Measurements from ENCODE around the gene MISFA.
"Not testable (repeated sequence)": the region's sequence is repeated elsewhere in the genome, so short reads cannot be mapped to it uniquely, and the experiment has no call there.

Gene MISFA

GRCh38 chr11:18588297-18589252 is 11.0 kb upstream of the MISFA start, which contains the start of gene UEVLD:
TSS of gene UEVLD (minus strand) at chr11:18588734. CDS start at chr11:18588654, 80 bp downstream.
- Histone ChIP-seq H3K36me3 (ENCODE audit: control insufficient read depth in 1 of 2, insufficient read depth in 2 of 2, low read length in 2 of 2) (no peaks in the 10 kb centered on the region), H3K9me3 (ENCODE audit: control insufficient read depth in 1 of 2, low read length in 2 of 2) (no peaks in the 10 kb centered on the region), H3K27ac (ENCODE audit: low read depth, low read length) (peak within 1 kb of the TSS; percentile 60), H3K9ac (ENCODE audit: low read depth in 1 of 2, low read length in 2 of 2) (peak within 1 kb of the TSS; percentile 75 to 78), H3K4me1 (ENCODE audit: control insufficient read depth in 1 of 2, insufficient read depth in 2 of 2, low read length in 2 of 2) (peaks cover 27 to 29% of the 10 kb centered on the region in 2 donors), H3K27me3 (ENCODE audit: control insufficient read depth in 1 of 2, insufficient read depth in 2 of 2, low read length in 2 of 2) (no peaks in the 10 kb centered on the region), H3K4me3 (ENCODE audit: low read depth in 1 of 2, low read length in 2 of 2) (peak within 1 kb of the TSS; percentile 86 to 95)

- H3K9me3 ChIP-seq (ENCODE audit: control insufficient read depth in 1 of 2, low read length in 2 of 2): no peaks in the 10 kb centered on the region
- H3K27ac ChIP-seq (ENCODE audit: low read depth, low read length): no peak overlapping the region
- peaks cover under 1 to 1% of the 10 kb centered on the region in 2 donors for H3K36me3 ChIP-seq (ENCODE audit: control insufficient read depth in 1 of 2, insufficient read depth in 2 of 2, low read length in 2 of 2)
- no peaks in the 10 kb centered on the region for H3K27me3 ChIP-seq (ENCODE audit: control insufficient read depth in 1 of 2, insufficient read depth in 2 of 2, low read length in 2 of 2)
- H3K9ac ChIP-seq (ENCODE audit: low read depth in 1 of 2, low read length in 2 of 2): no peak overlapping the region
- H3K4me3 ChIP-seq (ENCODE audit: low read depth in 1 of 2, low read length in 2 of 2): no peak overlapping the region
- peaks cover 27 to 29% of the 10 kb centered on the region in 2 donors for H3K4me1 ChIP-seq (ENCODE audit: control insufficient read depth in 1 of 2, insufficient read depth in 2 of 2, low read length in 2 of 2)
Measured at GRCh38 chr11:18590571-18590970, 9.0 kb upstream of the MISFA start.

GRCh38 chr11:18594088-18594487 is 5.5 kb upstream of the MISFA start:
- H3K27ac ChIP-seq (ENCODE audit: low read depth, low read length); H3K4me3 ChIP-seq (ENCODE audit: low read depth in 1 of 2, low read length in 2 of 2); H3K9ac ChIP-seq (ENCODE audit: low read depth in 1 of 2, low read length in 2 of 2); H3K27me3 ChIP-seq (ENCODE audit: control insufficient read depth in 1 of 2, insufficient read depth in 2 of 2, low read length in 2 of 2); H3K9me3 ChIP-seq (ENCODE audit: control insufficient read depth in 1 of 2, low read length in 2 of 2): not testable (repeated sequence)
- Histone ChIP-seq H3K36me3 (ENCODE audit: control insufficient read depth in 1 of 2, insufficient read depth in 2 of 2, low read length in 2 of 2) (peaks cover 2 to 10% of the 10 kb centered on the region in 2 donors), H3K4me1 (ENCODE audit: control insufficient read depth in 1 of 2, insufficient read depth in 2 of 2, low read length in 2 of 2) (peaks cover 15 to 18% of the 10 kb centered on the region in 2 donors)

- H3K27me3 ChIP-seq (ENCODE audit: control insufficient read depth in 1 of 2, insufficient read depth in 2 of 2, low read length in 2 of 2): no peaks in the 10 kb centered on the region
- H3K9ac ChIP-seq (ENCODE audit: low read depth in 1 of 2, low read length in 2 of 2): no peak overlapping the region
- H3K27ac ChIP-seq (ENCODE audit: low read depth, low read length): no peak overlapping the region
- H3K4me3 ChIP-seq (ENCODE audit: low read depth in 1 of 2, low read length in 2 of 2): no peak overlapping the region
- H3K36me3 ChIP-seq (ENCODE audit: control insufficient read depth in 1 of 2, insufficient read depth in 2 of 2, low read length in 2 of 2): peaks cover 2 to 10% of the 10 kb centered on the region in 2 donors
- no peaks in the 10 kb centered on the region for H3K9me3 ChIP-seq (ENCODE audit: control insufficient read depth in 1 of 2, low read length in 2 of 2)
- H3K4me1 ChIP-seq (ENCODE audit: control insufficient read depth in 1 of 2, insufficient read depth in 2 of 2, low read length in 2 of 2): peaks cover 4 to 8% of the 10 kb centered on the region in 2 donors
Measured at GRCh38 chr11:18594999-18595749, 4.4 kb upstream of the MISFA start.

GRCh38 chr11:18600915-18601569 is 1.5 kb downstream of the MISFA start:
- H3K9ac ChIP-seq (ENCODE audit: low read depth in 1 of 2, low read length in 2 of 2): no peak overlapping the region
- H3K4me1 ChIP-seq (ENCODE audit: control insufficient read depth in 1 of 2, insufficient read depth in 2 of 2, low read length in 2 of 2): no peaks in the 10 kb centered on the region
- peaks cover 0 to 8% of the 10 kb centered on the region in 2 donors for H3K36me3 ChIP-seq (ENCODE audit: control insufficient read depth in 1 of 2, insufficient read depth in 2 of 2, low read length in 2 of 2)
- H3K27me3 ChIP-seq (ENCODE audit: control insufficient read depth in 1 of 2, insufficient read depth in 2 of 2, low read length in 2 of 2): no peaks in the 10 kb centered on the region
- no peaks in the 10 kb centered on the region for H3K9me3 ChIP-seq (ENCODE audit: control insufficient read depth in 1 of 2, low read length in 2 of 2)
- H3K27ac ChIP-seq (ENCODE audit: low read depth, low read length): no peak overlapping the region
- H3K4me3 ChIP-seq (ENCODE audit: low read depth in 1 of 2, low read length in 2 of 2): no peak overlapping the region

GRCh38 chr11:18608376-18608775 is 8.8 kb downstream of the MISFA start:
- no peaks in the 10 kb centered on the region for H3K4me1 ChIP-seq (ENCODE audit: control insufficient read depth in 1 of 2, insufficient read depth in 2 of 2, low read length in 2 of 2)
- H3K36me3 ChIP-seq (ENCODE audit: control insufficient read depth in 1 of 2, insufficient read depth in 2 of 2, low read length in 2 of 2): peaks cover 8 to 30% of the 10 kb centered on the region in 2 donors

GRCh38 chr11:18611196-18611595 is 11.6 kb downstream of the MISFA start:
- no peaks in the 10 kb centered on the region for H3K9me3 ChIP-seq (ENCODE audit: control insufficient read depth in 1 of 2, low read length in 2 of 2)
- H3K4me1 ChIP-seq (ENCODE audit: control insufficient read depth in 1 of 2, insufficient read depth in 2 of 2, low read length in 2 of 2): no peaks in the 10 kb centered on the region
- no peak overlapping the region for H3K27ac ChIP-seq (ENCODE audit: low read depth, low read length)
- no peaks in the 10 kb centered on the region for H3K27me3 ChIP-seq (ENCODE audit: control insufficient read depth in 1 of 2, insufficient read depth in 2 of 2, low read length in 2 of 2)
- no peak overlapping the region for H3K4me3 ChIP-seq (ENCODE audit: low read depth in 1 of 2, low read length in 2 of 2)
- peaks cover 23 to 55% of the 10 kb centered on the region in 2 donors for H3K36me3 ChIP-seq (ENCODE audit: control insufficient read depth in 1 of 2, insufficient read depth in 2 of 2, low read length in 2 of 2)
- no peak overlapping the region for H3K9ac ChIP-seq (ENCODE audit: low read depth in 1 of 2, low read length in 2 of 2)

More at GRCh38 chr11:18608376-18608775, 8.8 kb downstream of the MISFA start:
- no peak overlapping the region for H3K4me3 ChIP-seq (ENCODE audit: low read depth in 1 of 2, low read length in 2 of 2)
- no peak overlapping the region for H3K9ac ChIP-seq (ENCODE audit: low read depth in 1 of 2, low read length in 2 of 2)
- no peaks in the 10 kb centered on the region for H3K9me3 ChIP-seq (ENCODE audit: control insufficient read depth in 1 of 2, low read length in 2 of 2)
- H3K27ac ChIP-seq (ENCODE audit: low read depth, low read length): no peak overlapping the region
- H3K27me3 ChIP-seq (ENCODE audit: control insufficient read depth in 1 of 2, insufficient read depth in 2 of 2, low read length in 2 of 2): no peaks in the 10 kb centered on the region

- Histone ChIP-seq H3K4me1 (ENCODE audit: control insufficient read depth in 1 of 2, insufficient read depth in 2 of 2, low read length in 2 of 2) (no peaks in the 10 kb centered on the region), H3K27ac (ENCODE audit: low read depth, low read length) (no peak overlapping the region), H3K27me3 (ENCODE audit: control insufficient read depth in 1 of 2, insufficient read depth in 2 of 2, low read length in 2 of 2) (no peaks in the 10 kb centered on the region), H3K9ac (ENCODE audit: low read depth in 1 of 2, low read length in 2 of 2) (no peak overlapping the region), H3K36me3 (ENCODE audit: control insufficient read depth in 1 of 2, insufficient read depth in 2 of 2, low read length in 2 of 2) (peaks cover 23 to 54% of the 10 kb centered on the region in 2 donors), H3K4me3 (ENCODE audit: low read depth in 1 of 2, low read length in 2 of 2) (no peak overlapping the region), H3K9me3 (ENCODE audit: control insufficient read depth in 1 of 2, low read length in 2 of 2) (no peaks in the 10 kb centered on the region)
Measured at GRCh38 chr11:18612394-18612793, 12.8 kb downstream of the MISFA start.

GRCh38 chr11:18614667-18615066 is 15.1 kb downstream of the MISFA start:
- Histone ChIP-seq H3K4me1 (ENCODE audit: control insufficient read depth in 1 of 2, insufficient read depth in 2 of 2, low read length in 2 of 2) (peaks cover 0 to 10% of the 10 kb centered on the region in 2 donors), H3K27me3 (ENCODE audit: control insufficient read depth in 1 of 2, insufficient read depth in 2 of 2, low read length in 2 of 2) (no peaks in the 10 kb centered on the region), H3K9me3 (ENCODE audit: control insufficient read depth in 1 of 2, low read length in 2 of 2) (no peaks in the 10 kb centered on the region), H3K9ac (ENCODE audit: low read depth in 1 of 2, low read length in 2 of 2) (no peak overlapping the region), H3K27ac (ENCODE audit: low read depth, low read length) (no peak overlapping the region), H3K36me3 (ENCODE audit: control insufficient read depth in 1 of 2, insufficient read depth in 2 of 2, low read length in 2 of 2) (peaks cover 23 to 46% of the 10 kb centered on the region in 2 donors), H3K4me3 (ENCODE audit: low read depth in 1 of 2, low read length in 2 of 2) (no peak overlapping the region)

Measured in duodenal mucosa (tissue), 2 donors.